Measurements from ENCODE around the gene GDI1. TPM values are rescaled to one million over a fixed set of nuclear protein-coding genes. Genes with fewer than 3 reads are reported as not detected.

Gene GDI1
- total and polyA plus RNA-seq, 2 donors (not counting 1 experiment from before 2014, with no cell fraction given) = 199 to 311 TPM

- Mint-ChIP-seq H3K4me1 (peaks cover 29% of the 10 kb centered on the region), H3K27me3 (no peaks in the 10 kb centered on the region), H3K9me3 (ENCODE audit: insufficient read depth) (no peaks in the 10 kb centered on the region), H3K27ac (no peak overlapping the region), H3K4me3 (no peak overlapping the region)
- CTCF ChIA-PET = no interaction called here
- H3K9ac ChIP-seq (ENCODE audit: low read length) = no peak overlapping the region
- no peaks in the 10 kb centered on the region for H3K9me3 ChIP-seq (ENCODE audit: control extremely low read depth in 1 of 3, control insufficient read depth in 2 of 3, insufficient read depth in 1 of 3, low read length in 2 of 3)
- H3K79me2 ChIP-seq (ENCODE audit: control insufficient read depth, insufficient read depth, low read length) = peaks cover 15% of the 10 kb centered on the region
- no peak overlapping the region for H3K4me3 ChIP-seq (ENCODE audit: control extremely low read depth in 1 of 5, extremely low read depth in 1 of 5, insufficient read depth in 1 of 5, low read depth in 2 of 5, low read length in 4 of 5)
- peaks cover 0 to 8% of the 10 kb centered on the region in 2 experiments for H3K36me3 ChIP-seq (replicated peaks in 1 of 2; ENCODE audit: control extremely low read depth in 1 of 2, control insufficient read depth in 1 of 2, extremely low read depth in 1 of 2, insufficient read depth in 2 of 2, low read length in 1 of 2)
- H4K20me1 ChIP-seq (ENCODE audit: control insufficient read depth, insufficient read depth, low read length, poor library complexity, severe bottlenecking) = no peaks in the 10 kb centered on the region
- H3K4me1 ChIP-seq (ENCODE audit: control insufficient read depth in 2 of 2, insufficient read depth in 2 of 2, low read length in 2 of 2) = peaks cover 9 to 21% of the 10 kb centered on the region in 2 donors
- intact Hi-C loops (cut with micrococcal nuclease) = no loop called here
- POLR2A ChIA-PET = no interaction called here
- no peak overlapping the region for H2AFZ ChIP-seq (ENCODE audit: insufficient read depth, low read depth, low read length, poor library complexity, severe bottlenecking)
- 100% methylated on average over 4 of the region's 8 CpGs for WGBS (ENCODE audit: insufficient coverage)
- ATAC-seq (ENCODE audit: low read depth) (no peak), DNase-seq (no peak)
- TF ChIP-seq EZH2 (IDR thresholded peaks at IDR 0.05; ENCODE audit: borderline replicate concordance, insufficient read depth, low read depth, low read length, poor library complexity, severe bottlenecking) = no peak
- TF ChIP-seq, protein P1, sequence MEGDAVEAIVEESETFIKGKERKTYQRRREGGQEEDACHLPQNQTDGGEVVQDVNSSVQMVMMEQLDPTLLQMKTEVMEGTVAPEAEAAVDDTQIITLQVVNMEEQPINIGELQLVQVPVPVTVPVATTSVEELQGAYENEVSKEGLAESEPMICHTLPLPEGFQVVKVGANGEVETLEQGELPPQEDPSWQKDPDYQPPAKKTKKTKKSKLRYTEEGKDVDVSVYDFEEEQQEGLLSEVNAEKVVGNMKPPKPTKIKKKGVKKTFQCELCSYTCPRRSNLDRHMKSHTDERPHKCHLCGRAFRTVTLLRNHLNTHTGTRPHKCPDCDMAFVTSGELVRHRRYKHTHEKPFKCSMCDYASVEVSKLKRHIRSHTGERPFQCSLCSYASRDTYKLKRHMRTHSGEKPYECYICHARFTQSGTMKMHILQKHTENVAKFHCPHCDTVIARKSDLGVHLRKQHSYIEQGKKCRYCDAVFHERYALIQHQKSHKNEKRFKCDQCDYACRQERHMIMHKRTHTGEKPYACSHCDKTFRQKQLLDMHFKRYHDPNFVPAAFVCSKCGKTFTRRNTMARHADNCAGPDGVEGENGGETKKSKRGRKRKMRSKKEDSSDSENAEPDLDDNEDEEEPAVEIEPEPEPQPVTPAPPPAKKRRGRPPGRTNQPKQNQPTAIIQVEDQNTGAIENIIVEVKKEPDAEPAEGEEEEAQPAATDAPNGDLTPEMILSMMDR (IDR thresholded peaks at IDR 0.05) = no peak
- H3K27me3 ChIP-seq (replicated peaks in 1 of 4; ENCODE audit: control extremely low read depth in 1 of 4, control insufficient read depth in 3 of 4, insufficient read depth in 4 of 4, low read length in 3 of 4) = no peaks in the 10 kb centered on the region
- no peak overlapping the region for H3K4me2 ChIP-seq (replicated peaks; ENCODE audit: low read depth, low read length, poor library complexity, severe bottlenecking)
- H3K27ac ChIP-seq (ENCODE audit: low read length in 2 of 2) = no peak overlapping the region
These were observed 4.7 kb upstream of the GDI1 start for GRCh38 chrX:154432210-154432609.

- Histone ChIP-seq H2AFZ (ENCODE audit: insufficient read depth, low read depth, low read length, poor library complexity, severe bottlenecking) (no peak overlapping the region), H3K4me2 (replicated peaks; ENCODE audit: low read depth, low read length, poor library complexity, severe bottlenecking) (no peak overlapping the region), H3K36me3 (replicated peaks in 1 of 2; ENCODE audit: control extremely low read depth in 1 of 2, control insufficient read depth in 1 of 2, extremely low read depth in 1 of 2, insufficient read depth in 2 of 2, low read length in 1 of 2) (peaks cover 0 to 8% of the 10 kb centered on the region in 2 experiments), H3K27ac (ENCODE audit: low read length in 2 of 2) (no peak overlapping the region), H3K27me3 (replicated peaks in 1 of 4; ENCODE audit: control extremely low read depth in 1 of 4, control insufficient read depth in 3 of 4, insufficient read depth in 4 of 4, low read length in 3 of 4) (no peaks in the 10 kb centered on the region), H3K4me3 (ENCODE audit: control extremely low read depth in 1 of 5, extremely low read depth in 1 of 5, insufficient read depth in 1 of 5, low read depth in 2 of 5, low read length in 4 of 5) (no peak overlapping the region), H4K20me1 (ENCODE audit: control insufficient read depth, insufficient read depth, low read length, poor library complexity, severe bottlenecking) (peaks cover 6% of the 10 kb centered on the region), H3K79me2 (ENCODE audit: control insufficient read depth, insufficient read depth, low read length) (peaks cover 29% of the 10 kb centered on the region), H3K9me3 (ENCODE audit: control extremely low read depth in 1 of 3, control insufficient read depth in 2 of 3, insufficient read depth in 1 of 3, low read length in 2 of 3) (no peaks in the 10 kb centered on the region), H3K4me1 (ENCODE audit: control insufficient read depth in 2 of 2, insufficient read depth in 2 of 2, low read length in 2 of 2) (peaks cover 16 to 26% of the 10 kb centered on the region in 2 donors), H3K9ac (ENCODE audit: low read length) (no peak overlapping the region)
- POLR2A ChIA-PET = no interaction called here
- 100% methylated on average over 5 of the region's 7 CpGs for WGBS (ENCODE audit: insufficient coverage)
- no peak for ATAC-seq (ENCODE audit: low read depth)
- Mint-ChIP-seq H3K4me3 (no peak overlapping the region), H3K4me1 (peaks cover 30% of the 10 kb centered on the region), H3K27me3 (no peaks in the 10 kb centered on the region), H3K27ac (no peak overlapping the region), H3K9me3 (ENCODE audit: insufficient read depth) (no peaks in the 10 kb centered on the region)
- TF ChIP-seq, protein P1 (IDR thresholded peaks at IDR 0.05) = no peak
- TF ChIP-seq EZH2 (IDR thresholded peaks at IDR 0.05; ENCODE audit: borderline replicate concordance, insufficient read depth, low read depth, low read length, poor library complexity, severe bottlenecking) = no peak
- DNase-seq = no peak
- CTCF ChIA-PET = no interaction called here
- intact Hi-C loops (cut with micrococcal nuclease) = no loop called here
These were observed 3.3 kb upstream of the GDI1 start for GRCh38 chrX:154433605-154434004.

Measured in B cell (primary cell).